DND-41 (cell line): ENCODE results near the gene NFATC2IP.

Source experiments
- ATAC-seq: fragments of 200-7000 bp; cut with Tn5 transposase; 3 replicates; pipeline ENCODE4 v1.9.1; 2021; ENCODE audit warnings: low read depth; ENCODE audit not compliant: insufficient read depth
- DNase-seq: peaks from one replicate; pipeline ENCODE4 v3.0.0-alpha.2; 2020
- H2AFZ ChIP-seq: 2 replicates; pipeline ENCODE4 v1.6.0; 2012; ENCODE audit warnings: low read depth, low read length
- H3K27ac ChIP-seq: 2 replicates; pipeline ENCODE4 v1.5.1; 2012; ENCODE audit warnings: low read length, inconsistent platforms
- H3K27me3 ChIP-seq: fragments of 200-600 bp; sonication (generic); 2 replicates; pipeline ENCODE4 v1.6.0; 2012; ENCODE audit warnings: low read length, mild to moderate bottlenecking, inconsistent platforms; ENCODE audit not compliant: insufficient read depth, poor library complexity
- H3K36me3 ChIP-seq: 2 replicates; pipeline ENCODE4 v1.5.1; 2012; ENCODE audit warnings: low read length, inconsistent platforms; ENCODE audit not compliant: insufficient read depth
- H3K4me1 ChIP-seq: 2 replicates; pipeline ENCODE4 v1.5.1; 2012; ENCODE audit warnings: mild to moderate bottlenecking, low read length; ENCODE audit not compliant: insufficient read depth
- H3K4me2 ChIP-seq: 2 replicates; pipeline ENCODE4 v1.6.0; 2012; ENCODE audit warnings: mild to moderate bottlenecking, moderate library complexity, low read length, inconsistent platforms; ENCODE audit not compliant: insufficient read depth
- H3K4me3 ChIP-seq, 2 experiments: fragments of 200-600 bp in 1 of 2; shearing (Covaris generic) in 1 of 2; 2 replicates each; pipeline ENCODE4 v1.5.1; 2012 to 2016; ENCODE audit warnings: inconsistent platforms in 2 of 2, low read length in 2 of 2, mild to moderate bottlenecking in 2 of 2, low read depth in 1 of 2, moderate library complexity in 1 of 2
- H3K79me2 ChIP-seq: 2 replicates; pipeline ENCODE4 v1.6.0; 2012; ENCODE audit warnings: low read length, inconsistent platforms; ENCODE audit not compliant: insufficient read depth
- H3K9ac ChIP-seq: 2 replicates; pipeline ENCODE4 v1.6.0; 2012; ENCODE audit warnings: low read depth, mild to moderate bottlenecking, inconsistent platforms, low read length, moderate library complexity
- H3K9me3 ChIP-seq: 2 replicates; pipeline ENCODE4 v1.5.1; 2012; ENCODE audit warnings: low read length, moderate library complexity, mild to moderate bottlenecking, inconsistent platforms; ENCODE audit not compliant: insufficient read depth, severe bottlenecking
- H4K20me1 ChIP-seq: 2 replicates; pipeline ENCODE4 v1.6.0; 2012; ENCODE audit warnings: low read length; ENCODE audit not compliant: insufficient read depth
- CTCF ChIP-seq: IDR thresholded peaks from 2 replicates; pipeline ENCODE4 v1.5.1; 2012; ENCODE audit warnings: borderline replicate concordance, low read length, moderate library complexity, mild to moderate bottlenecking; ENCODE audit not compliant: poor library complexity, severe bottlenecking; ENCODE audit errors: extremely low read depth
- EZH2 ChIP-seq: IDR thresholded peaks from 3 replicates; pipeline ENCODE4 v1.6.1; 2012; ENCODE audit warnings: borderline replicate concordance, low read depth, mild to moderate bottlenecking, moderate library complexity, low read length, inconsistent platforms; ENCODE audit not compliant: severe bottlenecking

NFATC2IP gene

GRCh38 chr16:29012913-29013553 lies 62.3 kb downstream of the NFATC2IP start:
- TF ChIP-seq EZH2 (no peak), CTCF (no peak)
- DNase-seq, result no peak
- H4K20me1 ChIP-seq, result no peaks in the 10 kb centered on the region
- H2AFZ ChIP-seq, result no peak overlapping the region
- ATAC-seq, result no peak
- no peak overlapping the region for H3K4me2 ChIP-seq
- peaks cover 20% of the 10 kb centered on the region for H3K4me1 ChIP-seq
- no peak overlapping the region for H3K4me3 ChIP-seq
- H3K9me3 ChIP-seq, result no peaks in the 10 kb centered on the region
- no peaks in the 10 kb centered on the region for H3K27me3 ChIP-seq
- H3K27ac ChIP-seq, result no peak overlapping the region
- H3K36me3 ChIP-seq, result no peaks in the 10 kb centered on the region
- H3K9ac ChIP-seq, result no peak overlapping the region
- H3K79me2 ChIP-seq, result no peaks in the 10 kb centered on the region

- TF ChIP-seq CTCF (no peak), EZH2 (no peak)
- no peaks in the 10 kb centered on the region for H3K9me3 ChIP-seq
These were observed 63.9 kb downstream of the NFATC2IP start for GRCh38 chr16:29014561-29015069.

More at GRCh38 chr16:29014561-29015069, 63.9 kb downstream of the NFATC2IP start:
- Histone ChIP-seq H3K9ac (no peak overlapping the region), H3K36me3 (no peaks in the 10 kb centered on the region), H2AFZ (no peak overlapping the region), H3K79me2 (no peaks in the 10 kb centered on the region), H3K4me3 (no peak overlapping the region), H3K27ac (no peak overlapping the region), H3K4me1 (peaks cover 4% of the 10 kb centered on the region), H3K4me2 (no peak overlapping the region), H4K20me1 (no peaks in the 10 kb centered on the region), H3K27me3 (no peaks in the 10 kb centered on the region)
- no peak for DNase-seq
- ATAC-seq, result no peak
